Measurements from ENCODE around the gene SH3RF3.

SH3RF3 gene

GRCh38 chr2:109137616-109138015 is 8.6 kb downstream of the SH3RF3 start:
- Histone ChIP-seq H3K27me3 (ENCODE audit: insufficient read depth, poor library complexity, severe bottlenecking) (no peaks in the 10 kb centered on the region), H3K4me1 (ENCODE audit: insufficient read depth, poor library complexity, severe bottlenecking) (no peaks in the 10 kb centered on the region), H3K36me3 (ENCODE audit: low read depth) (no peaks in the 10 kb centered on the region), H3K27ac (ENCODE audit: poor library complexity, severe bottlenecking) (no peak overlapping the region), H3K4me3 (ENCODE audit: severe bottlenecking) (no peak overlapping the region), H3K9me3 (ENCODE audit: severe bottlenecking) (no peaks in the 10 kb centered on the region)
- ATAC-seq (ENCODE audit: low read depth) = no peak
- DNase-seq (ENCODE audit: low spot score) = no peak
- no peak for TF ChIP-seq CTCF (IDR thresholded peaks at IDR 0.05; ENCODE audit: poor library complexity, severe bottlenecking)

- H3K4me3 ChIP-seq (ENCODE audit: severe bottlenecking) = no peak overlapping the region
- DNase-seq (ENCODE audit: low spot score) (no peak), ATAC-seq (ENCODE audit: low read depth) (no peak)
- no peaks in the 10 kb centered on the region for H3K36me3 ChIP-seq (ENCODE audit: low read depth)
- H3K9me3 ChIP-seq (ENCODE audit: severe bottlenecking) = no peaks in the 10 kb centered on the region
- no peak overlapping the region for H3K27ac ChIP-seq (ENCODE audit: poor library complexity, severe bottlenecking)
- H3K4me1 ChIP-seq (ENCODE audit: insufficient read depth, poor library complexity, severe bottlenecking) = no peaks in the 10 kb centered on the region
- TF ChIP-seq CTCF (IDR thresholded peaks at IDR 0.05; ENCODE audit: poor library complexity, severe bottlenecking) = no peak
- H3K27me3 ChIP-seq (ENCODE audit: insufficient read depth, poor library complexity, severe bottlenecking) = no peaks in the 10 kb centered on the region
These were observed 9.4 kb downstream of the SH3RF3 start for GRCh38 chr2:109138449-109138848.

GRCh38 chr2:109139002-109139401 is 10.0 kb downstream of the SH3RF3 start:
- no peaks in the 10 kb centered on the region for H3K4me1 ChIP-seq (ENCODE audit: insufficient read depth, poor library complexity, severe bottlenecking)
- ATAC-seq (ENCODE audit: low read depth) = no peak

GRCh38 chr2:109139865-109140396 is 10.9 kb downstream of the SH3RF3 start:
- ATAC-seq (ENCODE audit: low read depth) = no peak
- no peak for TF ChIP-seq CTCF (IDR thresholded peaks at IDR 0.05; ENCODE audit: poor library complexity, severe bottlenecking)
- no peaks in the 10 kb centered on the region for H3K4me1 ChIP-seq (ENCODE audit: insufficient read depth, poor library complexity, severe bottlenecking)

More at GRCh38 chr2:109139002-109139401, 10.0 kb downstream of the SH3RF3 start:
- no peaks in the 10 kb centered on the region for H3K27me3 ChIP-seq (ENCODE audit: insufficient read depth, poor library complexity, severe bottlenecking)
- H3K9me3 ChIP-seq (ENCODE audit: severe bottlenecking) = no peaks in the 10 kb centered on the region
- no peak for TF ChIP-seq CTCF (IDR thresholded peaks at IDR 0.05; ENCODE audit: poor library complexity, severe bottlenecking)
- no peak overlapping the region for H3K27ac ChIP-seq (ENCODE audit: poor library complexity, severe bottlenecking)
- H3K4me3 ChIP-seq (ENCODE audit: severe bottlenecking) = no peak overlapping the region
- no peak for DNase-seq (ENCODE audit: low spot score)
- H3K36me3 ChIP-seq (ENCODE audit: low read depth) = no peaks in the 10 kb centered on the region

GRCh38 chr2:109141006-109141600 is 12.1 kb downstream of the SH3RF3 start:
- no peak overlapping the region for H3K4me3 ChIP-seq (ENCODE audit: severe bottlenecking)
- H3K9me3 ChIP-seq (ENCODE audit: severe bottlenecking) = no peaks in the 10 kb centered on the region
- no peak for TF ChIP-seq CTCF (IDR thresholded peaks at IDR 0.05; ENCODE audit: poor library complexity, severe bottlenecking)
- ATAC-seq (ENCODE audit: low read depth) = no peak
- no peaks in the 10 kb centered on the region for H3K4me1 ChIP-seq (ENCODE audit: insufficient read depth, poor library complexity, severe bottlenecking)
- H3K27me3 ChIP-seq (ENCODE audit: insufficient read depth, poor library complexity, severe bottlenecking) = no peaks in the 10 kb centered on the region
- H3K36me3 ChIP-seq (ENCODE audit: low read depth) = no peaks in the 10 kb centered on the region
- no peak for DNase-seq (ENCODE audit: low spot score)
- H3K27ac ChIP-seq (ENCODE audit: poor library complexity, severe bottlenecking) = no peak overlapping the region

More at GRCh38 chr2:109139865-109140396, 10.9 kb downstream of the SH3RF3 start:
- H3K9me3 ChIP-seq (ENCODE audit: severe bottlenecking) = no peaks in the 10 kb centered on the region
- no peak overlapping the region for H3K27ac ChIP-seq (ENCODE audit: poor library complexity, severe bottlenecking)
- no peaks in the 10 kb centered on the region for H3K27me3 ChIP-seq (ENCODE audit: insufficient read depth, poor library complexity, severe bottlenecking)
- DNase-seq (ENCODE audit: low spot score) = no peak
- no peaks in the 10 kb centered on the region for H3K36me3 ChIP-seq (ENCODE audit: low read depth)
- H3K4me3 ChIP-seq (ENCODE audit: severe bottlenecking) = no peak overlapping the region

All from RWPE2 (cell line).